HG03439 (cell line): ENCODE measurements around the gene DMAC1.

ENCODE experiments used
- ATAC-seq: cut with Tn5 transposase; IDR thresholded peaks from one replicate; pipeline ENCODE4 v1.9.1; 2021; ENCODE audit warnings: mild to moderate bottlenecking, moderate library complexity; ENCODE audit not compliant: unreplicated experiment

DMAC1 gene

DNA sequence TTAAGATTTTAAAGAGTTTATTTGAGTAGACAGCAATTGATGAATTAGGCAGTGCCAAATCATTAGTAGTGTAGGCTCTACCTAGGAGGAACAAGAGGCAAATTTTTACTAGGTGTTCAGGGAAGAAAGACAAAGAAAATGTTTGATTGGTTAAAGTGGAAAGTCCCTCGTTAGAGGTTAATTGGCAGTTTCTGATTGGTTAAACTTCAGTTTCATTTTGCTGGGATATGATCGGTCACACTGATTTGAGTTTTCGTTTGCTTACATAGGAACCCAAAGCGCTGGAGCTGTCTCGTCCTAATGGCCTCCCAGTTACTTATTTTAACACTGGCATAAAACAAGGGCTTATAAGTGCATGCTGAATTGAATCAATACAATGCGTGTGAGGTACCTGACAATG, 15.1 kb downstream of the DMAC1 start:
- no peak for ATAC-seq

DNA sequence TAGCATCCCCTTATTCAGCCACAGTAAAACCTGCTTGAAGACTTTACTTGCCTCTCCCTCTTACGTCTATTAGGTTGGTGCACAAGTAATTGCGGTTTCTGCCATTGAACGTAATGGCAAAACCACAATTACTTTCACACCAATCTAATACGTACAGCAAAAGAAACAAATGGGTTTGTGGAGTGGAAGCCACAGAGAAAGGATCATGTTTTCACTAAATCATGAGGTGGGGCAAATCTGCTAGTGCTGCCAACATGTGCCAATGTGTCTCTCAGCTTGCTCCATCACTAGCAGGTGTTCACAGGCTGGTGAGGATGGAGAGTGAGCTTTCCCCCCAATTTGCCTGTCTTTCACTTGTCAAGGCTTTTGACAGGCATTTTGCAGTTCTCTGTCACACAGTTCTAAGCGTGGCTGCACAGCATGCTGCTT, 15.9 kb downstream of the DMAC1 start:
- no peak for ATAC-seq

DNA sequence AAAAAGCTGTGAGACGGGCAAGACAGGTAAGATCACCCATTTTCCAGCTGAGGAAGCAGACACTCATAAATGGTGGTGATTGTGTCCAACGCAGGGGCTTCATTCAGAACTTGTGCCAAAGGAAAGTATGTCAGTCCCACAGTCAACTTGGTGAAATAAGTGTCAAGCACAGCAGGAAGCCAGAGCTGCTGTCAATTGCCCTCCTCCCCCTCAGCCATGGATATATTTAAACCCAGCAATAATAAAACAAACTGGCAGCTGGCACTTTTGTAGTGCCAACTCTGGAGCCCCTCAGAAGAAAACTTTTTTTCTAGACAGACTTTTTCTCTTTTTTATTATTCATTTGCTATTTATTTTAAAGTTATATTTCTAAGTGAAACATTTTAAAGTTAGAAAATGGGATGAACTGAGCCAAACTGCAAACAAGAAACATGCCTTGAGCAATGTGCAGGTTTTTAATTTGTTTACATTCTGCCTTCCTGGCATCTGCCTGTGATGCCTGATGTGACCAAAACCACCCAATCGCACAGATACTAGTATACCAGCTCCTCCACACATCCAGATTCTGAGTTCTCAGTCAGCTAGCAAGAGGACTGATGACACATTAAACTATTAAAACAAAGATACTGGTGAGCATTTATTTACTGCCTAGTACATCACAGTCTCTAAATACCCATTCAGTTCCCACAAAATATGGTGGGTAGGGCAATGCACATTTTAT, 17.0 kb downstream of the DMAC1 start:
- ATAC-seq: no peak

DNA sequence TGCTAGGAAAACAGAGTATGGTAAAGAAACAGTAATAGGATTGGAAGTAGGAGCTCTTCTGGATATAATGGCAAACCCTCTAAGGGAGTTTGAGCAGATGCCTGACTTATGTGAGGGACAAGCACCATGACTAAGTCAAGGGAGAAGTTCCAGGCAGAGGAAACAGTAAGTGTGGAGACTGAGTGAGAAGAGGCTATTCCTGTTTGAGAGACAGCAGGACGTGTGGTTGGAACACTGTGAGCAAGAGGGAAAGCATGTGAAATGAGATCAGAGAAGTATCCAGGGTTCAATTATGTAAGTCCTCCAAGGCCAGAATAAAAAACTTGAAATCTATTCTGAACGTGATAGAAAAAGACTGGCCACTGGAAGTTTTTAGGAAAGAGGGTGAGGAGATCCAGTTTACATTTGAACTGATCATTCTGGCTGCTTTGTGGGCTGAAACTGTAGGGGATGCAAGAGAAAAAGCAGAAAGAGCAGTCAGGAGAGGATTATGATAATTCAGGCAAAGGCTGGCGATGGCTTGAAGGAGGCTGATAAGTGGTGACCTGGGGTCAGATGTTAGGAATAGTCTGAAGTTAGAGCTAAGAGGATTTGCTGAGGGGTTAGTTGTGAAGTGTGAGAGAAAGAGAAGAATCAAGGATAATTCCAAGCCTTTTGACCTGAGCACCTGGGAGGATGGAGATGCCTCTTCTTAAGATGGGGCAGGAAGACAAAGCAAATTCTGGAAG, 19.2 kb downstream of the DMAC1 start:
- ATAC-seq: no peak

DNA sequence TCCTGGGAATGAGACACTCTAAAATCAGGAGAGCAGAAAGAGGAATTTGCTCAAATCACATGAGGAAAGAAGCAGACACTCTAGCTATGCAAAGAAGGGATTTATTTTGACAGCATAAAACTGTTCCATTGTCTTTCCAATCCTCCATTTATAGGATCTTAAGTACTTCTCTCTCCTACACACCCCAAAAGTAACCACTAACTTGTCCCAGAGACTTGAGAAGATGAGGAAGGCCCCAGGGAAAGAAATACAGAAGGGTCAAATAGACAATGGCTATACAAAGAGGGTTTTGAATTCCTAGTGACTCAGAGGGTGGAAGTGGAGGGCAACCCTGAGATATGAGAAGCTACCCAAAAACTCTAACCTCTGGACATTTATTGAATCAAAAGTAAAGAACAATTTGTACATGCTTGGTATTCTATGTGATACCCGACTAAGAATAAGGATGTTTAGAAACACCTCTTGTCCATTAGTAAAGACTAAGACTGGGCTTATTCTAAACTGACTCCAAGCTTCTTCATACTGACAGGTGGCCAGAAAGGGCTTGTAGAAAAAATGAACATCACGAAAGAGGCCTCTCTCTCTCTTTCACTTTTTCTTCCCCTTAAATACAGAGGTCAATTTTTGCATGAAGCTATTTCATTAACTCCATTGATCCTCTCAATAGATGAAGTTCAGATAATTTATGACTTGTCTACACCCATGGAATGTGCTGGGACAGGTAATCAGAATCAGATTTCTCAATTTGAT, 20.6 kb downstream of the DMAC1 start:
- no peak for ATAC-seq

DNA sequence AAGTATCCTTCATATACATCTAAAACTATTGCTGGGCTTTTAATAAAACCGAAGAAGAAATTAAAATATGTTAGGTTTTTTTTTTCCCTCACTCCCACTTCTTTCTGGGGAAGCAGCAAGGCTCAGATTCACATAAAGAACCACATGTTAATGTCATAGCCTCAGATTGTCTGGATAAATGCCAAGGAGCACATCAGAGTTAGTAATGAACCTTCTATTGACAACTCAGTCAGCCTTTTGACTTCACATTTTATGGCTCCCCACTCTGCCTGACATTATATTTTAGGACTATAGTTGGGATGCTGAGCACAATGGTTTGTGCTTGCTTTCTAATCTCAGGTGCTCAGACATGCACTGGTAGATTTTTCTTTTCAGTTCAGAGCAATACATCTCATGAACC, 21.8 kb downstream of the DMAC1 start:
- no peak for ATAC-seq

DNA sequence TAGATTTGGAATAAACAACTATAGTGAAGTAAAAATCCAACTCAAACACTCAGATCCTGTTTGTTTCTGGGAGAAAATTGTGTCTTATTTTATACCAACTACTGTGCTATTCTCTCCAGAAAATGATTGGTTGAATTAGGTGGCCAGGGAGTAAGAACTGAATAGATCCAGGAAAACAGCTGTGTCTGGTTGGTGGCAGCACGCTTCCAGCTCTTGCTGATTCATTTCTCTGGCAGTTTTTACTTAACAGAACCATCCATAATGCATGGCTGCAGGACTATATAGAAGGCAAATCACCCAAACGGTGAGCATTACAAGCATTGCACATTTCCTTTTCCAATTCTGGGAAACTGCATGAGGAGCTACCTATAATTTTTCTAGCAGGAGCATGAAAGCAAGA, 29.5 kb downstream of the DMAC1 start:
- ATAC-seq: no peak

DNA sequence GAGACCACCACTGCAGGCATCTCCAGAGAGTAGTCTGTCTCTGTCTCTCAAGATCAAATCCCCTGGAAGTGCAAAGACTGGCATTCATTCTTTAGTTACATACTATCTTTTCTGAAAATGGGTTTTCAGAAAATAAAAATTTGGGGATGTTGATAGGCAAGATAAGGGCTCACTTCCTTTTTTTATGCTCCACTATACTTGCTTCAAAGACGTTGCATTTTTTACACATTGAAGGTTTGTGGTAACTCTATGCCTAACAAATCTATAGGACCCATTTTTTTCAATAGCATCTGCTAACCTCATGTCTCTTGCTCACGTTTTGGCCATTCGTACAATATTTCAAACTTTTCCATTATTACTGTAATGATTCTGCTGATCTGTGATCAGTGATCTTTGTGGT, 37.0 kb downstream of the DMAC1 start:
- ATAC-seq: no peak

DNA sequence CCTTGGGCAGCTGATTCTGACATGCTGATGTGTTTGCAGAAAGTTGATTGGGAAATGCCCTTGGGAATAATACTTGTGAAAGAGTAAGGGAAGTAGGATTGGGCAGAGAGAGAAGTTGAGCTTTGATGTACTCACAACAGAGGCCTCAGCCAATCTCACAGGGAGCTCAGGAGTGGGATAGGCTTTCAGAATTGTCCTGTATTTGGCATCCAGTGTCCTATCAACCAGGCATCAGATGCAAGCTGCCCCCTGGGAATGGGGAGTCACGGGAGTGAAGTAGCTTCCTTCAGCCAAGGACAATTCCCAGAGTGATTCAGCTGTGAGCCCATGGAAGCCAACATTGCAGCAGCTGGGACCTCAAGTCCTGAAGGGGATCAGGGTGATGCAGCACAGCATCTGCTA, 39.6 kb downstream of the DMAC1 start:
- no peak for ATAC-seq

DNA sequence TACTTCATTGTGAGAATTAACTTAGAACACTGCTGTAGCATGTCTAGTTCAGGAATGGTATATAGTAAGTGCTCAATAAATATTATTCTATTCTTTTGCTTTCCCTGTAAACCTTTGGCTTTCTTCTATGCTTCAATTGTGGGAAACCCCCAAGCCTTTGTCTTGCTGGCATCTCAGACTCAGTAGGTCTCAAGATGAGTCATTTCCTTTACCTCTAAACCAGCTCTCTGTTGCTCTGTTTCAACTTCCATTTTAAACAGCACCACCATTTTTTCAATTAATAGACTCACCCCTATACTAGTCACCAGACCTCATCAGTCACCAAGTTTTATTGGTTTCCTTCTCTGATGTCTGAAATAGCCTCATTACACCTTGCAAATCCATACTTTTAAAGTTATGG, 43.5 kb downstream of the DMAC1 start:
- peak; percentile 99 for ATAC-seq

DNA sequence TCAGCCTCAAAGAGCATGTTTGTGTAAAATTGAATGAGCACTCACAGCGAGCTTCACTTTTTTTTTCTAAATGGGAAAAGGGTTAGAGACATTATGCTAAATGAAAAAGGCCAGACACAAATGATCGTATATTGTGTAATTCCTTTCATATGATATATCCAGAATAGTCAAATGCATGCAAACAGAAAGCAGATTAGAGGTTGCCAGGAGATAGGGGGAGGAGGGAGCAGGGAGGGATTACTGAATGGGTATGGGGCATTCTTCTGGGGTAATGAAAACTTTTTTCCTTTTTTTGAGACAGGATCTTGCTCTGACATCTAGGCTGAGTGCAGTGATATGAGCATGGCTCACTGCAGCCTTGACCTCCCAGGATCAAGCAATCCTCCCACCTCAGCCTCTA, 47.1 kb downstream of the DMAC1 start:
- ATAC-seq: no peak
